Measurements from ENCODE around the gene EML2.
"Not testable (repeated sequence)": the region's sequence is repeated elsewhere in the genome, so short reads cannot be mapped to it uniquely, and the experiment has no call there.

Gene EML2, protein sequence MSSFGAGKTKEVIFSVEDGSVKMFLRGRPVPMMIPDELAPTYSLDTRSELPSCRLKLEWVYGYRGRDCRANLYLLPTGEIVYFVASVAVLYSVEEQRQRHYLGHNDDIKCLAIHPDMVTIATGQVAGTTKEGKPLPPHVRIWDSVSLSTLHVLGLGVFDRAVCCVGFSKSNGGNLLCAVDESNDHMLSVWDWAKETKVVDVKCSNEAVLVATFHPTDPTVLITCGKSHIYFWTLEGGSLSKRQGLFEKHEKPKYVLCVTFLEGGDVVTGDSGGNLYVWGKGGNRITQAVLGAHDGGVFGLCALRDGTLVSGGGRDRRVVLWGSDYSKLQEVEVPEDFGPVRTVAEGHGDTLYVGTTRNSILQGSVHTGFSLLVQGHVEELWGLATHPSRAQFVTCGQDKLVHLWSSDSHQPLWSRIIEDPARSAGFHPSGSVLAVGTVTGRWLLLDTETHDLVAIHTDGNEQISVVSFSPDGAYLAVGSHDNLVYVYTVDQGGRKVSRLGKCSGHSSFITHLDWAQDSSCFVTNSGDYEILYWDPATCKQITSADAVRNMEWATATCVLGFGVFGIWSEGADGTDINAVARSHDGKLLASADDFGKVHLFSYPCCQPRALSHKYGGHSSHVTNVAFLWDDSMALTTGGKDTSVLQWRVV

DNA sequence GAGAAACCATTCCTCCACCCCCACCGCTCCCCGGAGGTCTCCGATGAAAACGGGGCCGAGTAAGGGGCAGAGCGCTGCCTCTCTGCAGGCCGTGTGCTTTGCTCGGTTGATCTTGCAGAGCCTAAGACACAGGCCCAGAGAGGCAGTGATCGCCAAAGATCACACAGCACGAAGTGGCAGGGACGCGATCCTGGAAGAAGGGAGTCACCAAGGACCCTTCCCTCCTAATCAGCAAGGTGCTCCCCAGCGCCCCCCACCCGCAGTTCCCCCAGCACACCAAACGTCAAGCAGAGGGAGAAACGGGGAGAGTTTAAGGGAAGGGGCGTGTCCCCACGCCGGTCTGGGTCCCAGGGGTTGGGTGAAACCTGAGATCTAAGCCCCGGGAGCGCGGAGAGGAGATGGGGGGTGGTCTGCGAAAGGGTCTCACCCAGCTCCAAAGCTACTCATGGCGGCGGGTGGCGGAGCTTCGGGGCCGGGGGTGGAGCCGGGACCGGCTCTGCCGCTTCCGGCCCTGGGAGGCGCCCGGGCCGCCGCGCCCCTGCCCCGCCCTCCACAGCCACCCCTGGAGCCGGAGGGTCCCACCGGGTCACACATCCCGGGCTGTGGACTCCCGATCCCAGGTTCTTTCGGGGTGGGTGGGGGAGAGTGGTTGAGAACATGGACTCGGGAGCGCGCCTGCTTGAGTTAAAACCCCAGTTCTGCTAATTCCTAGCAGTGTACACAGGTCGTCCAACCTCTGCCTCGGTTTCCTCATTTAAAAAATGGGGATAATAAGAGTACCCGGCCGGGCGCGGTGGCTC, at the start of gene EML2:
Gene EML2 (minus strand): TSS at position 468 of the 800 bp plus-strand sequence. CDS start 21 bp downstream, at position 447.
- DNase-seq = peak; percentile 46

DNA sequence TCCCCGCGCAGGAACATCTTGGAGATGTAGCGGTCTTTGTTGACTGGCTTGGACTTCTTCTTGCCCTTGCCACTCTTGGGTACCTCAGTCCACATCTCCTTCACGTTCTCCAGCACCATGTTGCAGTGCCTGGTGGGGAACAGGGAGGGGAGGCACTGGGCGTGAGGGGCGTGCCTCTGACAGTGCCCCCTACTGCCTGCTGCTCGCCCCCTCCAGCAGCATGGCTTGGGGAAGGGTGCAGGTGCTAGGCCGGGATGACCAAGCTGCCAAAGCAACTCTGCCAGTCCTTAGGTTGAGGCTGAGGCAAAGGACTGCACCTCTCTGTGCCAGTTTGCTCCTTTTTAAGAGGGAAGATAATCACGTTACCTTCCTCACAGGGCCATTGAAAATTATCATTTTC, 48.4 kb upstream of the EML2 start:
- no peak for DNase-seq

DNA sequence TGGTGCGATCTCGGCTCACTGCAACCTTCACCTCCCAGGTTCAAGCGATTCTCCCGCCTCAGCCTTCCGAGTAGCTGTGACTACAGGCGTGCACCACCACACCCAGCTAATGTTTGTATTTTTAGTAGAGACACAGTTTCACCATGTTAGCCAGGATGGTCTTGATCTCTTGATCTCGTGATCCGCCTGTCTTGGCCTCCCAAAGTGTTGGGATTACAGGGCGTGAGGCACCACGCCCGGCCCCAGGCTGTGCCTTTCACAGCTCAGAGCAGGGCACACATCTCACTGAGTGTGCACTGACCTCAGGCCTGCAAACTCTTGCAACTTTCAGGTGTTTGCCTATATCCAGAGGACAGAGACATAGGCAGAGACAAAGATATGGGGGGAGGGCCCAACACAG, 45.8 kb upstream of the EML2 start:
- not testable (repeated sequence) for DNase-seq

DNA sequence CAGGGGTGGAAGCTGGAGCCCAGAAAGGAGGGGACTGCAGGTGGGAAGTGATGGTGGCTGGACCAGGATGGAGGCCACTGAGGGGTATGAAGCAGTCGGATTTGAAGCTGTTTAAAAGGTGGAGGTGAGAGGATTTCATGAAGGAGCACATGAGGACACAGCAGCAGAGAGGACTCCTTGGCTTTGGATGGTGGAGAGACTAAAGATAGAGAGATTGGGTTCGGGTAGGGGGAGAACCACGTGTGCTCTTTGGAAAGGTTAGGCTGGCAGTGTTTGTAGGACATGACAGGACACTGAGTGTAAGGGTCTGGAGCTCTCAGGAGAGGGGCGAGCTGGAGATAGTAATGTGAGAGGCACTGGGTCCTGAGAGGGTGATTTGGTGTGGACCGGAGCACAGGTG, 43.7 kb upstream of the EML2 start:
- no peak for DNase-seq

DNA sequence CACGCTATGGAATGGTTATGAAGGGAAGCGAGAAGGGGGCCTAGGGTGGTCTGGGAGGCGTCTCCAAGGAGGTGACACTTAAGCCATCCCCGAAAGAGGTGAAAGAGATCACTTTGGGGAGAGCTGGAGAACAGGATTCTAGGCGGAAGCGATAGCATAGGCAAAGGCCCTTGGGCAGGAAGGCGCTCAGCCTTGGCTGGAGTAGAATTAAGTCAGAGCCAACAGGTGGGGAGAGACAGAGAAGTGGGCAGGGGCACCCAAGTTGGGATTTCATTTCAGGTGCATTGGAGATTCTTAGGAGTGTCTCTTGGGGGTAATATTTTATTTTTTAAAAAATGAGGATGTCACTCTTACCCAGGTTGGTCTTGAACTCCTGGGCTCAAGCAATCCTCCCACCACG, 42.9 kb upstream of the EML2 start:
- DNase-seq = no peak

DNA sequence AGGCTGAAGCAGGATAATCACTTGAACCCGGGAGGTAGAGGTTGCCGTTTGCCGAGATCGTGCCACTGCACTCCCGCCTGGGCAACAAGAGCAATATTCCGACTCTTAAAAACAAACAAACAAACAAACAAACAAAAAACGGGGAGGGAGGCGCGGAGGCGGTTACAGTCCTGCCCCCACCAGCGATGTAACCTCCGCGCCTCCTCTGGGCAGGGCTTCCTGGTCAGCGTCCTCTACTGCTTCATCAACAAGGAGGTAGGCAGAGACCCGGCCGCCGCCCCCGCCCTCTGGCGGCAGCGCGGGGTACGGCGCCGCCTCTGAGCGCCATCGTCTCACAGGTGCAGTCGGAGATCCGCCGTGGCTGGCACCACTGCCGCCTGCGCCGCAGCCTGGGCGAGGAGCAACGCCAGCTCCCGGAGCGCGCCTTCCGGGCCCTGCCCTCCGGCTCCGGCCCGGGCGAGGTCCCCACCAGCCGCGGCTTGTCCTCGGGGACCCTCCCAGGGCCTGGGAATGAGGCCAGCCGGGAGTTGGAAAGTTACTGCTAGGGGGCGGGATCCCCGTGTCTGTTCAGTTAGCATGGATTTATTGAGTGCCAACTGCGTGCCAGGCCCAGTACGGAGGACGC, 42.3 kb upstream of the EML2 start:
- peak; percentile 72 for DNase-seq

DNA sequence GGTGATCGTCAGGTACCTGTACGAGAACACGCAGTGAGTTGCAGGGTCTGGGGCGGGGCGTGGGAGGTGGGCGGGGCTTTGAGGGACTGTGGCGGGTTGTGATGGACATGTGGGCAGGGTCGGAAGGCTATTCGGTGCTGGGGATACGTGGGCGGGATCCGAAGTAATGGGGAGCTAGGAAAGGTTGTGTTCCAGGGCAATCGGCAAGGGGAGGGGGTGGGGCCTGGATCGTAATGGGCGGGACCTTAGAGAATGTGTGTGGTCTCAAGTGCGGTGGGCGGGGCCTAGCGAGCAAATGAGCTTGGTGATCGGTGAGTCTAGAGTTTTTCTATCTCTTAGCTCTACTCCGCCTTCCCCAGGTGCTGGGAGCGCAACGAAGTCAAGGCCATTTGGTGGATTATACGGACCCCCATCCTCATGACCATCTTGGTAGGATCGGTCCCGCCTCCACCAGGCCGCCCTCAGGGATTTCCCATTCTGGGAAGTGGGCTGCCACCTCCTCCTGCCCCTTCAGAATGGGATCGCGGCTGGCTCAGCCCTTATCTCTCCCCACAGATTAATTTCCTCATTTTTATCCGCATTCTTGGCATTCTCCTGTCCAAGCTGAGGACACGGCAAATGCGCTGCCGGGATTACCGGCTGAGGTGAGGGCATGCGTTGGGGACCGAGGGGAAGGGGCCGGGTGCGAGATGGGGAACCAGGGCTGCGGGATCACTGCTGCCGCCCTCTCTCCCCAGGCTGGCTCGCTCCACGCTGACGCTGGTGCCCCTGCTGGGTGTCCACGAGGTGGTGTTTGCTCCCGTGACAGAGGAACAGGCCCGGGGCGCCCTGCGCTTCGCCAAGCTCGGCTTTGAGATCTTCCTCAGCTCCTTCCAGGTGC, 38.4 kb upstream of the EML2 start:
- peak; percentile 75 for DNase-seq

DNA sequence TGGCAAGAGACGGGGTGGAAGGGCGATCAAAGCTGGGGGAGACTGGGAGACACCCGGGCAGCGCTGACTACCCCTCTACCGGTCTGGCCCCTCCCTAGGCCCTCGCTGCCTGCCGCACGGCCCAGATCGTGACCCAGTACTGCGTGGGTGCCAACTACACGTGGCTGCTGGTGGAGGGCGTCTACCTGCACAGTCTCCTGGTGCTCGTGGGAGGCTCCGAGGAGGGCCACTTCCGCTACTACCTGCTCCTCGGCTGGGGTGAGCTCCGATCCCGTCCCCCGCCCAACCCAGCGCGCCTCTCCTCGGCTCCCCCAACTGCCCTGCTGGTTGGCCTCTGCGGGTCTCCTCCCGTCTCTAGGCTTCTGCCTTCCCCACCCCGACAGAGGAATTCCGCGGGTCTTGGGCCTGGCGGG, 37.7 kb upstream of the EML2 start:
- no peak for DNase-seq

DNA sequence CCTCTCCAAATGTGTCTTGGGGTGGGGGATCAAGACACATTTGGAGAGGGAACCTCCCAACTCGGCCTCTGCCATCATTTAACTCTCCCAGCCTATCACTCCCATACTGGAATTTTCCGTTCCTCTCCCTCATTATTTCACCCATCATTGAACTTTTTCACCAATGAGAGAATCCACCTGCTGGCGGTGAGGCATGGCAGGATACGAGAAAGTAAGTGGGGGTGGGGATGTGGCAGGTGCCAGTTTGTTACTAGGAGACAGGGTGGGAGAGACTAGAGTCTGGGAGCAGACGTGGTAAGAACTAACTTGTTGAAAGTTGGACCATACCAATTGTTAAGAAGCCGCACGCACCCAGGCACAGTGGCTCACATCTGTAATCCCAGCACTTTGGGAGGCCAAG, 35.7 kb upstream of the EML2 start:
- no peak for DNase-seq

DNA sequence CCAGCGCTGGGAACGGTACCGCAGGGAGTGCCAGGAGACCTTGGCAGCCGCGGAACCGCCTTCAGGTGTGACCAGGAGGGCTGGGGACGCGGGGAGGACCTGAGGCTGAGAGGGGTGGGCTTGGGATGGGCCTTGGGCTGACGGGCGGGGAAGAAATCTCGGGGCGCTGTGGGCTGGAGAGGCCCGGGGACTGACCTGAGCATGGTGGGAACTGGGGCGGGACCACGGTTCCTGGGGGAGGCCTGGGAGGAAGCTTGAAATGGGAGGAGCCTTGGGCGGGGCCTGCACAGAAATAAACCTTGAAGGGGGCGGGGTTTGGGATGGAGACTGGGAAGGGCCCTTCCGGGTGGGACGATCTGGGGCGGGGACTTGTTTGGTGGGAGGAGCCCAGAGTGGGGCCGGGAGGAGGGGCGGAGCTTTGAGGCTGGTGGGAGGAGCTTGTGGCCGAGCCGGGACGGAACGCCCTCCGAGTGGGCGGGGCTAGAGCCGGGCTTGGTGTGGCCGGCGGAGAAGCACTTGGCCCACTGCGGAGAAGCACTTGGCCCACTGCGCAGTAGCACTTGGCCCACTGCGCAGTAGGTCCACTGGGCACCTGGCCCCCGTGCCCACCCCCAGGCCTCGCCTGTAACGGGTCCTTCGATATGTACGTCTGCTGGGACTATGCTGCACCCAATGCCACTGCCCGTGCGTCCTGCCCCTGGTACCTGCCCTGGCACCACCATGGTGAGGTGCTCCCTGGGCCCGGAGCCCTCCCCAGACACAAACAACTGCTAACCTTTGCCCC, 31.7 kb upstream of the EML2 start:
- peak; percentile 81 for DNase-seq

DNA sequence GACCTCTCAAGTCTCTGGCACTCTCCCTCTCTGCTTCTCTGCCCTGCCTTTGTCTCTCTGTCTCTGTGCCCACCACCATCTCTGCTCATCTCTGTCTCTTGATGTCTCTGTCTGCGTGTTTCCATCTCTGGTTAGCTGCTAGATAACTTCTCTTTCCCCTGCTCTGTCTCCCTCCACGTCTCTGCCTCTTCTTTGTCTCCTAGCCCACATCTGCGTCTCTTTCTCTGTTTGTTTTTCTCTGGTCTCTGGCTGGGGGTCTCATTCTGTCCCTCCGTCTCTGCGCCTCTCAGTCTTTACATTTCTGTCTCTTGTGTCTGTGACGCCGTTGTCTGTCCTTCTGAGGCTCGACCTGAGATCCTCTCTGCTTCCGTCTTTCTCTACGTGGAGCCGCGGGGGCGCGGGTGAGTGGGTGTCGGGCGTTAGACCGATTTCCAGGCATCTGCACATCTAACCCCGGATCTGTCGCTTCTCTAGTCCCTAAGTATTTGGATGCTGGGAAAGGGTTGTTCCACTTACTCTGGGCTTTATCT, 29.2 kb upstream of the EML2 start:
- DNase-seq = no peak

DNA sequence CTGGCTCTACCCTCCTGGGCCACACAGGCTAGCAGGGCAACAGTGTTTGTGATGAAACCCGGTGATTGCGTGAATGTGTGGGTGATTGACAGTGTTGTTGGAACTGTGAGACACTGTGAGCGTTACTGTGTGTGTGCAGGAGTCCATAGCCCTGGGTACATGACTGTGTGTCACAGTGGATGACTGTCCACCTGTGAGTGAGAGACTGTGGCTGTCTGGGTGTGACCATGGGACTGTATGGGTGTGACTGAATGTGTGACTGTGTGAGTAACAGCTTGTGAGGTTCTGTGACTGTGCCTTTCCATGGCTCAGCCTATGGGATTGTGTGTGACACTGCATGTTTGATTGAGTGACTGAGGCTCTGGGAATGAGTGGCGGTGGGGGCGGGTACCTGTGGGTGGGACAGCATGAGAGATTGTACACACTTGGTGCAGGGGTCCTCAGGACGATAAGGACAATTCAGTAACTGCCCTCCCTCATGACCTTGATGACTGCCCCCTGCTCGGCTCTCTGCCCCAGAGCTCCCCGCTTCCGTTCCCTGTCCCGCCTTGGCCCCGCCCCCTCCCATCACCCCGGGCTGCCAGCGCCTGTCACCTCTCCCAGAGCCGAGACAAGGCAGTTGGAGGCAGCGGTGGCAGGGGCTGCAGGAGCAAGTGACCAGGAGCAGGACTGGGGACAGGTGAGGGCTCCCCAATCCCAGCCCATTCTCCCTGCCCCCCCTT, 28.6 kb upstream of the EML2 start, which contains the start of gene GIPR:
Gene GIPR (plus strand): TSS at position 602 of the 722 bp plus-strand sequence. CDS start 1,300 bp downstream, outside the sequence.
- DNase-seq = peak; percentile 60

DNA sequence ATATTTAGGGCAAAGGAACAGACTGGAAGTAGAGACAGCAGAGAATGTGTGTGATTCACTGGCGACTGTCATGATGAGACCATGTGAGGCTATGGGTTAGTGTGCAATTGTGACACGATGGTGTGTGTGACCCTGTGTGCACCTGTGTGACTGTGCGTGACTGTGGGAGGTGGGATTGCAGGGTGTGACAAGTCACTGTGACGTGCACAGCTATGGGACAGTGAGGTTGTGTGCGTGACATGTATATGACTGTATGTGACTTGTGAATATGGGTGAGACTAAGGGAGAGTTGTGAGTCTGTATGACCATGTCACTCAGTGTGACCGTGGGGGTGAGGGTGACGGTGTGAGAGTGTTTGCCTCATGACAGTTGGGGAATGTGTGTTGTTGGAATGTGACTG, 25.4 kb upstream of the EML2 start:
- peak; percentile 18 for DNase-seq

DNA sequence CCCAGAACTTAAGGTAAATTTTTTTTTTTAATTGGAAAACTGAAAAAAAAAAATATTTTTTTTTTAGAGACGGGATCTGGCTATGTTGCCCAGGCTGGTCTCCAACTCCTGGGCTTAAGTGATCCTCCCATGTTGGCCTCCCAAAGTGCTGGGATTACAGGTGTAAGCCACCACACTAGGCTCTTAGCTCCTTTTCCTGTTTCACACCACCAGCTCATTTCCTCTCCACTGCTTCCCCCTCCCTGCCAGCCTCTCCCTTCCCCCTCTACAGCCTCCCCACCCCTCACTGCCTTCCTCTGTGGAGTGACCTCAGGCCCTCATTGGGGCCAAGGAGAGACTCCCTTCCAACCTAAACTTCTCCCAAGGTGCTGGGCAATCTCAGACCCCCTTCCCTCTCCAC, 24.6 kb upstream of the EML2 start:
- no peak for DNase-seq

DNA sequence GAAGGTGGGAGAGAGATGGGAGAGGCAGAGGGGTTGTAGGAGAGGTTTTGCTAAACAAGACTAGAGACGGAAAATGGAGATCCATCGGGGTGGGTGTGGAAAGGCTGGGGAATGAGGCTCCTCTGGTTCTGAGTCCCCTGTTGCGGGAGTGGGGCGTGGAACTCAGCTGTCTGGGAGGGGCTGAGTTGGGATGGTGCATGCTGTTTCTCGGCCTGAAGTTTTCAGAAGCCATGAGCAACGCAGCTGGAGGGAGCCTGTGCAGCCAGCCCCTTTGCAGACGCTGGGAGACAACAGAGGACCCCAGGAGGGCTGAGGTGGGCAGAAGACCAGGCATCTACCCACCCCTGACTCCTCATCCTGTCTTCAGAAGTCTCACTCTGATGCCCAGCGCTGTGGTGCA, 21.4 kb upstream of the EML2 start:
- DNase-seq = no peak

DNA sequence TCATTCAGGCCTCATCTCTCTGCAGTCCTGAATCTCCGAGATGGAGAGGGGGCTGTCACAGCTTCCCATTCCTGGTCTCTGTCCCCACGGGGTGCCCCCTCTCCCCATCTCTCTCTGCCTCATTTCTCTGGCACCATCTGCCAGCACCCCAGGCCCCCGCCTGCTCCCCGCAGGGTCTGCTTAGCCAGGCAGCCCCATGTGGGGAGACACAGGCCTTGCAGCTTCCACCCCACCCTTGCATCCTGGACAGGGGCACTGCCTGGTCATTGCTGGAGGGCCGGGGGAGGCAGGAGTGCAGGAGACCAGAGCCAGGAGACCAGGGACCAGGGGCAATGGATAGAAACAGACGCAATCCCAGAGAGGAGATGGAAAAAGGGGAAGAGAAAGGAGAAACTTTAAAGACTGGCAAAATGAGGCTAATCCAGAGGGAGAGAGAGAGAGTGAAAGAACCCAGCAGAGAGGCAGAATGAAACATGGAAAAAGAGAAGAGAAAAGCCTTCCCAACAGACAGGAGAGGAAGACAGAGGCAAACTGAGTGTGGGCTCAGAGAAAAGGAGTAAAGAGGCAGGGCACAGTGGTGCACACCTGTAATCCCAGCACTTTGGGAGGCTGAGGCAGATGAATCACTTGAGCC, 20.0 kb upstream of the EML2 start:
- DNase-seq = no peak

DNA sequence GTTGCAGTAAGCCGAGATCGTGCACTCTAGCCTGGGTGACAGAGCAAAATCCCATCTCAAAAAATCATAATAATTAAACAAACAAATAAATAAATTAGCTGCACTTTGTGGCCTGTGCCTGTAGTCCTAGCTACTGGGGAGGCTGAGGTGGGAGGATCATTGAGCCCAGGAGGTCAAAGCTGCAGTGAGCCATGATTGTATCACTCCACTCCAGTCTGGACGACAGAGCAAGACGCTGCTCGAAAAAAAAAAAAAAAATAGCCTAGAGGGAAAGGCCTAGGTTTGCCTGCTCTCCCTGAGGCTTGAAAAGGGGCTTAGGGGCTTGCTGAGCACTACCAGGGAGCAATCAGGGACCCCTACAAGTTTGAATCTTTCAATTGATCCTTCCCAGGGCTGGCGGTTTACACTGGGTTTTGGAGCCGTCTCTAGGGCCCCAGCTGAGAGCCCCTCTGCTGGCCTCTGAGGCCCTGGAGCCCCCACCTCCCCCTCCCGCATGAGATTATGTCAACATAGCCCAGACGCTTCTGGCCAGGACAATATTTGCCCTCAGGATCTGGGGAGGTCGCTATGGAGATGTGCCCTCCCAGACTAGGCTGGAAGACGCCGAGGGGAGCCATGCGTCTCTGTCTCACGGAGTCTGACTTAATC, 18.4 kb upstream of the EML2 start:
- no peak for DNase-seq

DNA sequence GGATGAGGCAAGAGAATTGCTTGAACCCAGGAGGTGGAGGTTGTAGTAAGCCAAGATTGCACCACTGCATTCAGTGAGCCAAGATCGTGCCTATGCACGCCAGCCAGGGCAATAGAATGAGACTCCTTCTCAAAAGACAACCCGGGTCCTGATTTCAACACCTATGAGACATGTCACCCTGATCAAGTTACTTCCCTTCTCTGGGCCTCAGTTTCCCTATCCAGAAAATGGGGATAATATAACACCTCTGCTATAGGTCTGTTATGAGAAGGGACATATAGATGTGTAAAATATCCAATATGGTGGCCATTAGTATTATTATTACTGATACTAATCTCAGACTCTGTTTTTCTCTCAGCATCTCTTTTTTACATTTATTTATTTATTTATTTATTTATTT, 15.9 kb upstream of the EML2 start:
- DNase-seq = no peak

DNA sequence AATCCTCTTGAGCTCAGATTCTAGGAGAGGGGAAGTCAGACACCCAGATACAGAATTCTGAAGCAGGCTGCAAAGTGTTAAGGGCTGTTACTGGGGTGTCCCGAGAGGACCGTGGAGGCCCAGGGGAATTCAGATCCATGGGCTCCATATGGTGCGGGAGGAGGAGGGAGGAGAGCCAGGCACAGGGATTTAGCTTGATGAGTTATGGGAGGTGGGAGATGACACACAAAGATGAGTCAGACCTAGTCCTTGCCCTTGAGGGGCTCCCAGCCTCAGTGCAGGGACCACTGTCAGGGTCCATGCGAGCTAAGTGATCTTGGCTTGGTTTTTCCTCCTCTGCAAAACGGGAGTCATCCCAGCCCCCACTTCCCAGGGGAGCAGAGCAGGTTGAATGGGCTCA, 14.4 kb upstream of the EML2 start:
- peak; percentile 17 for DNase-seq
